ENCODE measurements around the gene MPC2.
"Not testable (repeated sequence)": the region's sequence is repeated elsewhere in the genome, so short reads cannot be mapped to it uniquely, and the experiment has no call there.

The MPC2 gene

GRCh38 chr1:167887187-167887586 lies 49.7 kb downstream of the MPC2 start:
- H2BK120ac ChIP-seq (ENCODE audit: low read depth, low read length); H3K9me3 ChIP-seq (replicated peaks in 1 of 2; ENCODE audit: control insufficient read depth in 2 of 2, insufficient read depth in 1 of 2, low read depth in 1 of 2, low read length in 2 of 2); H3K79me1 ChIP-seq (ENCODE audit: low read depth, low read length); H2BK12ac ChIP-seq (ENCODE audit: low read length); H4K91ac ChIP-seq (ENCODE audit: low read depth, low read length, poor library complexity); H3K27me3 ChIP-seq (ENCODE audit: control insufficient read depth in 3 of 3, insufficient read depth in 3 of 3, low read depth in 1 of 3, low read length in 3 of 3); H3K4ac ChIP-seq (ENCODE audit: low read length); H2AFZ ChIP-seq (ENCODE audit: low read length); H3K18ac ChIP-seq (ENCODE audit: low read length); H3K23ac ChIP-seq (ENCODE audit: low read depth, low read length, poor library complexity); H3K9ac ChIP-seq (ENCODE audit: low read depth, low read length, poor library complexity); H4K8ac ChIP-seq (ENCODE audit: low read depth, low read length); H3K4me3 ChIP-seq (ENCODE audit: low read length in 2 of 2); H3K36me3 ChIP-seq (replicated peaks in 1 of 2; ENCODE audit: control insufficient read depth in 2 of 2, insufficient read depth in 2 of 2, low read length in 2 of 2); H2AK5ac ChIP-seq (ENCODE audit: low read depth, low read length); H3K4me2 ChIP-seq (ENCODE audit: insufficient read depth, low read length, poor library complexity, severe bottlenecking); H2BK15ac ChIP-seq (ENCODE audit: low read length); H3K14ac ChIP-seq (ENCODE audit: low read length); H2BK5ac ChIP-seq (ENCODE audit: low read length); H3K4me1 ChIP-seq (ENCODE audit: control insufficient read depth in 2 of 2, insufficient read depth in 1 of 2, low read depth in 1 of 2, low read length in 2 of 2); DNase-seq (ENCODE audit: low spot score); H3K27ac ChIP-seq (replicated peaks; ENCODE audit: low read length): not testable (repeated sequence)
- no CpG with 5 or more reads among the region's 2 CpGs for WGBS, 2 donors (ENCODE audit: extremely low coverage in 2 of 2, insufficient read length in 2 of 2, insufficient replicate concordance in 1 of 2)

GRCh38 chr1:167882376-167882775 lies 54.5 kb downstream of the MPC2 start:
- H4K8ac ChIP-seq (ENCODE audit: low read depth, low read length): no peak overlapping the region
- H3K36me3 ChIP-seq (replicated peaks in 1 of 2; ENCODE audit: control insufficient read depth in 2 of 2, insufficient read depth in 2 of 2, low read length in 2 of 2): no peaks in the 10 kb centered on the region
- H3K27me3 ChIP-seq (ENCODE audit: control insufficient read depth in 3 of 3, insufficient read depth in 3 of 3, low read depth in 1 of 3, low read length in 3 of 3): no peaks in the 10 kb centered on the region
- no peaks in the 10 kb centered on the region for H3K9me3 ChIP-seq (replicated peaks in 1 of 2; ENCODE audit: control insufficient read depth in 2 of 2, insufficient read depth in 1 of 2, low read depth in 1 of 2, low read length in 2 of 2)
- no peaks in the 10 kb centered on the region for H3K4me1 ChIP-seq (ENCODE audit: control insufficient read depth in 2 of 2, insufficient read depth in 1 of 2, low read depth in 1 of 2, low read length in 2 of 2)
- no peak overlapping the region for H2AFZ ChIP-seq (ENCODE audit: low read length)
- H3K4ac ChIP-seq (ENCODE audit: low read length): no peak overlapping the region
- H3K4me3 ChIP-seq (ENCODE audit: low read length in 2 of 2): no peak overlapping the region
- no peak overlapping the region for H3K18ac ChIP-seq (ENCODE audit: low read length)
- DNase-seq (ENCODE audit: low spot score): no peak
- H2BK5ac ChIP-seq (ENCODE audit: low read length): no peak overlapping the region
- no peak overlapping the region for H2BK120ac ChIP-seq (ENCODE audit: low read depth, low read length)
- H3K4me2 ChIP-seq (ENCODE audit: insufficient read depth, low read length, poor library complexity, severe bottlenecking): no peak overlapping the region
- H2AK5ac ChIP-seq (ENCODE audit: low read depth, low read length): no peak overlapping the region
- no peak overlapping the region for H2BK12ac ChIP-seq (ENCODE audit: low read length)
- no peak overlapping the region for H2BK15ac ChIP-seq (ENCODE audit: low read length)
- H3K9ac ChIP-seq (ENCODE audit: low read depth, low read length, poor library complexity): no peak overlapping the region
- no peak overlapping the region for H4K91ac ChIP-seq (ENCODE audit: low read depth, low read length, poor library complexity)
- no peaks in the 10 kb centered on the region for H3K79me1 ChIP-seq (ENCODE audit: low read depth, low read length)
- no peak overlapping the region for H3K27ac ChIP-seq (replicated peaks; ENCODE audit: low read length)
- H3K14ac ChIP-seq (ENCODE audit: low read length): no peak overlapping the region
- H3K23ac ChIP-seq (ENCODE audit: low read depth, low read length, poor library complexity): no peak overlapping the region
- no CpG with 5 or more reads among the region's 8 CpGs for WGBS, 2 donors (ENCODE audit: extremely low coverage in 2 of 2, insufficient read length in 2 of 2, insufficient replicate concordance in 1 of 2)

DNA sequence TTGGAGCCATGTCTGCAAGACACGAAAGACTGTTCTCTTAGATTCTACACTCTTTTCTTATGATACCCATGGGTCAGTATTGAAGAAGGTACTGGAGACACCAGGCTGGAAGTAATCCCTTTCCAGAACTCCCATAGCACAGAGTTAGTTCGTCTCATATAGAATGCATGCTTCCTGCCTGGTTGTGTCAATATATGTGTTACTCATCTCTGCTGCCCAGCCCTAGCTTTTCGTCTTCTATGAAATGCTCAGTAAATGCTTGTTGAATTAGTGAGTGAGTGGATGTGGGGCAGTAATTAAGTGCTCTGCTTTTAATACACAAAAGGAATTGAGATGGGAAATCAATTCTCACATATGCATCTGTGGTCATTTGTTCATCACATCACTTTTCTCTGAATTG lies 55.1 kb downstream of the MPC2 start:
- H3K4me2 ChIP-seq (ENCODE audit: insufficient read depth, low read length, poor library complexity, severe bottlenecking): no peak overlapping the region
- H3K4me3 ChIP-seq (ENCODE audit: low read length in 2 of 2): no peak overlapping the region
- no peak overlapping the region for H2AFZ ChIP-seq (ENCODE audit: low read length)
- no peaks in the 10 kb centered on the region for H3K79me1 ChIP-seq (ENCODE audit: low read depth, low read length)
- H3K4ac ChIP-seq (ENCODE audit: low read length): no peak overlapping the region
- no peaks in the 10 kb centered on the region for H3K4me1 ChIP-seq (ENCODE audit: control insufficient read depth in 2 of 2, insufficient read depth in 1 of 2, low read depth in 1 of 2, low read length in 2 of 2)
- no peak overlapping the region for H3K9ac ChIP-seq (ENCODE audit: low read depth, low read length, poor library complexity)
- no peak overlapping the region for H3K27ac ChIP-seq (replicated peaks; ENCODE audit: low read length)
- H2AK5ac ChIP-seq (ENCODE audit: low read depth, low read length): no peak overlapping the region
- WGBS, 2 donors (ENCODE audit: extremely low coverage in 2 of 2, insufficient read length in 2 of 2, insufficient replicate concordance in 1 of 2): no CpG with 5 or more reads among the region's 3 CpGs
- no peak overlapping the region for H2BK15ac ChIP-seq (ENCODE audit: low read length)
- no peak overlapping the region for H3K14ac ChIP-seq (ENCODE audit: low read length)
- no peak overlapping the region for H2BK5ac ChIP-seq (ENCODE audit: low read length)
- no peak overlapping the region for H3K23ac ChIP-seq (ENCODE audit: low read depth, low read length, poor library complexity)
- H3K9me3 ChIP-seq (replicated peaks in 1 of 2; ENCODE audit: control insufficient read depth in 2 of 2, insufficient read depth in 1 of 2, low read depth in 1 of 2, low read length in 2 of 2): no peaks in the 10 kb centered on the region
- H4K8ac ChIP-seq (ENCODE audit: low read depth, low read length): no peak overlapping the region
- no peak overlapping the region for H3K18ac ChIP-seq (ENCODE audit: low read length)
- H2BK120ac ChIP-seq (ENCODE audit: low read depth, low read length): no peak overlapping the region
- no peaks in the 10 kb centered on the region for H3K27me3 ChIP-seq (ENCODE audit: control insufficient read depth in 3 of 3, insufficient read depth in 3 of 3, low read depth in 1 of 3, low read length in 3 of 3)
- DNase-seq (ENCODE audit: low spot score): no peak
- H2BK12ac ChIP-seq (ENCODE audit: low read length): no peak overlapping the region
- H3K36me3 ChIP-seq (replicated peaks in 1 of 2; ENCODE audit: control insufficient read depth in 2 of 2, insufficient read depth in 2 of 2, low read length in 2 of 2): no peaks in the 10 kb centered on the region
- H4K91ac ChIP-seq (ENCODE audit: low read depth, low read length, poor library complexity): no peak overlapping the region

- no peak overlapping the region for H4K8ac ChIP-seq (ENCODE audit: low read depth, low read length)
Measured at GRCh38 chr1:167881069-167881468, 55.8 kb downstream of the MPC2 start.

More at GRCh38 chr1:167881069-167881468, 55.8 kb downstream of the MPC2 start:
- H3K9me3 ChIP-seq (replicated peaks in 1 of 2; ENCODE audit: control insufficient read depth in 2 of 2, insufficient read depth in 1 of 2, low read depth in 1 of 2, low read length in 2 of 2): no peaks in the 10 kb centered on the region
- H3K23ac ChIP-seq (ENCODE audit: low read depth, low read length, poor library complexity): no peak overlapping the region
- H3K4me3 ChIP-seq (ENCODE audit: low read length in 2 of 2): no peak overlapping the region
- H3K9ac ChIP-seq (ENCODE audit: low read depth, low read length, poor library complexity): no peak overlapping the region
- no peak overlapping the region for H2BK15ac ChIP-seq (ENCODE audit: low read length)
- H3K4me1 ChIP-seq (ENCODE audit: control insufficient read depth in 2 of 2, insufficient read depth in 1 of 2, low read depth in 1 of 2, low read length in 2 of 2): no peaks in the 10 kb centered on the region
- no peak overlapping the region for H4K91ac ChIP-seq (ENCODE audit: low read depth, low read length, poor library complexity)
- no peak overlapping the region for H2BK12ac ChIP-seq (ENCODE audit: low read length)
- H2AK5ac ChIP-seq (ENCODE audit: low read depth, low read length): no peak overlapping the region
- H3K27ac ChIP-seq (replicated peaks; ENCODE audit: low read length): no peak overlapping the region
- H2BK5ac ChIP-seq (ENCODE audit: low read length): no peak overlapping the region
- no peaks in the 10 kb centered on the region for H3K79me1 ChIP-seq (ENCODE audit: low read depth, low read length)
- no peak overlapping the region for H2BK120ac ChIP-seq (ENCODE audit: low read depth, low read length)
- H3K4ac ChIP-seq (ENCODE audit: low read length): no peak overlapping the region
- DNase-seq (ENCODE audit: low spot score): no peak
- H3K14ac ChIP-seq (ENCODE audit: low read length): no peak overlapping the region
- H2AFZ ChIP-seq (ENCODE audit: low read length): no peak overlapping the region
- no peak overlapping the region for H3K18ac ChIP-seq (ENCODE audit: low read length)
- H3K27me3 ChIP-seq (ENCODE audit: control insufficient read depth in 3 of 3, insufficient read depth in 3 of 3, low read depth in 1 of 3, low read length in 3 of 3): no peaks in the 10 kb centered on the region
- no peak overlapping the region for H3K4me2 ChIP-seq (ENCODE audit: insufficient read depth, low read length, poor library complexity, severe bottlenecking)
- H3K36me3 ChIP-seq (replicated peaks in 1 of 2; ENCODE audit: control insufficient read depth in 2 of 2, insufficient read depth in 2 of 2, low read length in 2 of 2): no peaks in the 10 kb centered on the region

Measured in neuronal stem cell (in vitro differentiated cells).